CD4-positive, alpha-beta T cell treated with Interleukin-15 for 1 hour (primary cell): ENCODE results near the gene PLXNB3.
"Not testable (repeated sequence)": the region's sequence is repeated elsewhere in the genome, so short reads cannot be mapped to it uniquely, and the experiment has no call there.

ENCODE experiments used
- DNase-seq: peaks from one replicate; pipeline ENCODE4 v3.0.0-alpha.2; 2020

PLXNB3 gene

DNA sequence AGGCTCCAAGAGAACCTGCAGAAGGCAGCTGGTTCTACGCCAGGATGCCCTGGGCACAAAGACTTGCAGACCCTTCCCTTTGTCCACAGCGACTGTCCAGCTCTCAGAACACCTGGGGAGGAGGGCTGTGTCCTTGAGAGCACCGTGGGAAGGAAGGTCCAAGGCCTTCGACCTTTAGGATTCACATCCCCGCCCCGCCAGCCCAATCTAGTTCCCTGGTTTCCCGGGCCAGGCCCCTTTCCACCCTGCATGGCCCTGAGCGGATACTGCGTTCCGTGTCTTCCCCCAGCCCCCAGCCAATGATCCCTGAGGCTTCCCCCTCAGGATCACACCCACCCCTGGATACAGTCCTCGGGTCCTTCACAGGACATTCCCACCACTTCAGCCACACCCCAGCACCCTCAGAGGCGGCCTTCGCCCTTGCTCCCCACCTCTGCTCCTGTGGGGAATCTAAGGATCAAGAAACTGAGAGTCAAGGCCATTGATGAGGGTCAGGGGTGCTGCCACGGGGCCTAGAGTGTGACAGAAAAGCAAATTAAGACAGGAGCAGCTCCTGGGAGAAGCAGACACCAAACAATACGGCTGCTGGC lies 30.3 kb upstream of the PLXNB3 start:
- DNase-seq, result no peak

- no peak for DNase-seq
Measured at GRCh38 chrX:153734871-153735270, 29.2 kb upstream of the PLXNB3 start.

- no peak for DNase-seq
Measured at GRCh38 chrX:153735274-153735673, 28.8 kb upstream of the PLXNB3 start.

- DNase-seq, result no peak
Measured at GRCh38 chrX:153736071-153736820, 27.8 kb upstream of the PLXNB3 start.

- DNase-seq, result no peak
Measured at GRCh38 chrX:153736871-153737441, 27.1 kb upstream of the PLXNB3 start.

GRCh38 chrX:153738056-153738605 lies 25.9 kb upstream of the PLXNB3 start:
- no peak for DNase-seq

- no peak for DNase-seq
Measured at GRCh38 chrX:153739754-153740486, 24.1 kb upstream of the PLXNB3 start.

GRCh38 chrX:153740631-153741222 lies 23.3 kb upstream of the PLXNB3 start:
- DNase-seq, result no peak

GRCh38 chrX:153741446-153741845 lies 22.6 kb upstream of the PLXNB3 start:
- DNase-seq, result no peak

- DNase-seq, result not testable (repeated sequence)
Measured at GRCh38 chrX:153742111-153742510, 21.9 kb upstream of the PLXNB3 start.

GRCh38 chrX:153742796-153743467 lies 21.1 kb upstream of the PLXNB3 start:
- DNase-seq, result not testable (repeated sequence)

DNA sequence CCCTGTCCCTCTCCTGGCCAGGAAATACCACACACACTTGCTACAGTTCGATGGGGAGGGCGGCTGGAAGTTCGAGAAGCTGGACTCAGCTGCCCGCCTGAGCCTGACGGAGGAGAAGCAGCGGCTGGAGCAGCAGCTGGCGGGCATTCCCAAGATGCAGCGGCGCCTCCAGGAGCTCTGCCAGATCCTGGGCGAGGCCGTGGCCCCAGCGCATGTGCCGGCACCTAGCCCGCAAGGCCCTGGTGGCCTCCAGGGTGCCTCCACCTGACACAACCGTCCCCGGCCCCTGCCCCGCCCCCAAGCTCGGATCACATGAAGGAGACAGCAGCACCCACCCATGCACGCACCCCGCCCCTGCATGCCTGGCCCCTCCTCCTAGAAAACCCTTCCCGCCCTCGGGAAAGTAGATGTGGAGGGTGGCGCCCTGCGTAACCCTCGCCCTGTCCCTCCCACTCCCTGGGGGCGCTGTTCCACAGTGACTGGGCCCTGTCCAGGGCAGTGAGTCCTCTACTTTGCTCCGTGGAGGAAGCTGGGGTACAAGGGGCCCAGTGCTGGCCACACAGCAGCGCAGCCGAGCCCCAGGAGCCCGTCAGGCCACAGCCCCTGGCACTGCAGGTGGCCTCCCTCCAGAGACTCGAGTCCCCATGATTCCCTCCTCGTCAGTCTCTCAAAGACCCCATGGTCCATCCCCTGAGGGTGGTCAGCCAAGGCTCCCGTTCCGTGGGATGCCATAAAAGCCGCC lies 20.4 kb upstream of the PLXNB3 start:
- not testable (repeated sequence) for DNase-seq

DNA sequence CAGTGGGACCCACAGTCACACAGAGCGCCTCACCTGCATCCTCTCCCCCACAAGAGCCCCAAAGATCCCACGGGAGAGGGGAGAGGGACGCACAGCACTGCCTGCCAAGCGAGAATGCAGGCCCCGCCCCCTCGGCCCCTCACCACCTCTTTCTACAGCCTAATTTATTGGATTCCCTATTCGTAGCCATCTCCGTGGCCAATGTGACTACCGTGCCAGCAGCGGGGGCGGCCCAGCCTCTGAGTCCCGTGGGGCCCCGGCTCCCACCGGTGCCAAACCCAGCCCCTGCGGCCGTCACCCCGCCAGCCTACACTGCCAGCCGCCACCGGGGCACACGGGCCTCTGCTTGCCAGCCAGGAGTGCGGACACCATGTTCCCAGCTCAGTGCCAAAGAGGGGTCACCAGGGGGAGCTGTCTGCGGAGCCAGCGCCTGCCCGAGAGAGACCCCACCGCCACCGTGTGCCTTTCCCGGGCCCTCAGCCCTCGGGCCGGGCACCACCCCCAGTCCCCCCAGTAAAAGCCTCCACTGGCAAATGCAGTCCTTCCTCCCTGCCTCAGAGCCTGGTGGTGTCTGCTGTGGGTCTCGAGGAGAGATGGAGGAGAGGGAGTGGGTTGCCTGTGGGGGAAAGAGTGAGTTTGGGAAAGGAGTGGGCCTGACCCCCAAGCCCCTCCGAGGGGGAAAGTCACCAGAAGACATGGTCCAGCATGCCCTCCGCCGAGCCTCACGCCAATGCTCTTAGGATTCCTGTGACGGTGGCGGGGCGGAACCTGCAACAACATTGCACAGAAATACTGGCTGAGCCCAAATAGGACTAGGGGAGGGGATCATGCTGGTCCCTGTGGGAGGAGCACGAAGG lies 19.6 kb upstream of the PLXNB3 start:
- DNase-seq, result no peak

GRCh38 chrX:153745067-153745433 lies 19.0 kb upstream of the PLXNB3 start:
- not testable (repeated sequence) for DNase-seq

GRCh38 chrX:153746359-153746758 lies 17.7 kb upstream of the PLXNB3 start:
- no peak for DNase-seq

- not testable (repeated sequence) for DNase-seq
Measured at GRCh38 chrX:153746991-153747390, 17.1 kb upstream of the PLXNB3 start.

DNA sequence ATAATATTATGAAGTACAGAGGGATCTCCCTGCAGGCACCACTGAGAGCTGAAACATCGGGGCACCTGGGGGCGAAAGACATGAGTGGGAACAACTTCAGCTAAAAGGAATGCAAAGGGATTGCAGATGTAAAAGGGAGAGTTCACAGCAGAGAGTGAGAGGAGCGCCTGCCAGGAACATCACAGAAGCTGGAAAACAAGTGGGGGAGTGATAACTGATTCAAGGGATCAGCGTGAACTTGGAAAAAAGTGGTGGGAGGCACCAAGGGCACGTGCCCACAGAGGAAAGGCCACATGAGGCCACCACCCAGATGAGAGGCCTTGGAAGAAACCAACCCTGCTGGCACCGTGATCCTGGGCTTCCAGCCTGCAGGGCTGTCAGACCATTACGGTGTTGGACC lies 15.0 kb upstream of the PLXNB3 start:
- not testable (repeated sequence) for DNase-seq

DNA sequence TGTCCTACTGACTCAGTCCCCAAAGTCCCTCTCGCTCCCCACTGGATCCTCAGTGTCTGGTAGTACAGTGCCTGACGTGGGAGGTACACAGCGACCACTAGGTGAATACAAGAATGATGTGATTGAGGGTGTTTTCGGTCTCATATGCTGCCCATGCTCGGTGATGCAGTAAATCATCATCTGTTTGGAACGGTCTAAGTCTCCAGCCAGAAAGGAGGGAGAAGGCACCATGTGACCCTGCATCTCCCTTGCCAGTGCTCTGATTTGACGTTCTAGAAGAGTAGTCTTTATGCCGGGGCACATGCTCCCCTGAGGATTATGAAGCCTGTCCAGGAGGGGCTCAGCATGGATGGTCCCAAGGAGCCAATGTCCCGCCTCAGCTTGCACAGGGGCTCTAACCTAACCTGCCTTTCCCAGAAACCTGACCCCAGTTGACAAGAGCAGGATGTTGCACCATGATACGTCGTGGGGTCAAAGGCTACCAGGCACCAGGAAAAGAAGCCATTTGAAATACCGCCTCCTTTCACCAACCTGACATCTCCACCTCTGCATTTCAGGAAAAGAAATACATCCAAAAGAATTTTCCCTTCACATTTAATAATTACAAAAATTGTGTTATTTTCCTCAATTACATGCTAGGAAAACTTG lies 13.8 kb upstream of the PLXNB3 start:
- DNase-seq, result peak; percentile 11

DNA sequence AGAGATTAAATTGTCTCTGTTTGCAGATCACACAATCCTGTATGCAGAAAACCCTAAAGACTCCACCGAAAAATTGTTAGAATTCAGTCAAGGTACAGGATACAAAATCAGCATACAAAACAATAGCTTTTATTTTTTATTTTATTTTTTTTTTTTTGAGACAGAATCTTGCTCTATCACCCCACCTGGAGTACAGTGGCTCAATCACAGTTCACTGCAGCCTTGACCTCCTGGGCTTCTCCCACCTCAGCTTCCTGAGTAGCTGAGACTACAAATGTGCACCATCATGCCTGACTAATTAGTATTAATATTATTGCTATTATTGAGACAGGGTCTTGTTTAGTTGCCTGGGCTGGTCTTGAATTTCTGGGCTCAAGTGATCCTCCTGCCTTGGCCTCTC lies 8.9 kb upstream of the PLXNB3 start:
- no peak for DNase-seq

GRCh38 chrX:153761863-153762262 lies 2.2 kb upstream of the PLXNB3 start:
- DNase-seq, result peak; percentile 9
